HEK293T (cell line): ENCODE measurements around the gene HYAL2.

Source experiments
- BHLHE40 ChIP-seq: fragments of 450-650 bp; IDR thresholded peaks from 2 replicates; pipeline ENCODE4 v1.6.1; 2016; ENCODE audit warnings: mild to moderate bottlenecking, moderate library complexity, borderline replicate concordance
- CTBP1 ChIP-seq: fragments of 450-650 bp; IDR thresholded peaks from 2 replicates; pipeline ENCODE4 v1.6.1; 2016; ENCODE audit warnings: borderline replicate concordance
- FOXA1 ChIP-seq: fragments of 450-650 bp; IDR thresholded peaks from 2 replicates; pipeline ENCODE4 v1.6.1; 2016; ENCODE audit warnings: mild to moderate bottlenecking
- FOXK2 ChIP-seq: fragments of 450-650 bp; IDR thresholded peaks from 2 replicates; pipeline ENCODE4 v1.6.1; 2016; ENCODE audit warnings: mild to moderate bottlenecking
- FOXM1 ChIP-seq: fragments of 450-650 bp; IDR thresholded peaks from 2 replicates; pipeline ENCODE4 v1.6.1; 2017; ENCODE audit warnings: mild to moderate bottlenecking, borderline replicate concordance
- HDGF ChIP-seq: fragments of 450-650 bp; IDR thresholded peaks from 2 replicates; pipeline ENCODE4 v1.6.1; 2017; ENCODE audit warnings: antibody characterized with exemption, borderline replicate concordance
- SP1 ChIP-seq: fragments of 450-650 bp; IDR thresholded peaks from 2 replicates; pipeline ENCODE4 v1.6.1; 2017
- SUZ12 ChIP-seq: fragments of 450-650 bp; IDR thresholded peaks from 2 replicates; pipeline ENCODE4 v1.6.1; 2016; ENCODE audit warnings: mild to moderate bottlenecking
- TARDBP ChIP-seq: fragments of 450-650 bp; IDR thresholded peaks from 2 replicates; pipeline ENCODE4 v1.6.1; 2016
- ZNF384 ChIP-seq: fragments of 450-650 bp; IDR thresholded peaks from 2 replicates; pipeline ENCODE4 v1.6.1; 2016
- TF ChIP-seq, protein P1 (sequence below): fragments of 450-650 bp; IDR thresholded peaks from 2 replicates; pipeline ENCODE4 v1.6.1; 2016

DNA sequence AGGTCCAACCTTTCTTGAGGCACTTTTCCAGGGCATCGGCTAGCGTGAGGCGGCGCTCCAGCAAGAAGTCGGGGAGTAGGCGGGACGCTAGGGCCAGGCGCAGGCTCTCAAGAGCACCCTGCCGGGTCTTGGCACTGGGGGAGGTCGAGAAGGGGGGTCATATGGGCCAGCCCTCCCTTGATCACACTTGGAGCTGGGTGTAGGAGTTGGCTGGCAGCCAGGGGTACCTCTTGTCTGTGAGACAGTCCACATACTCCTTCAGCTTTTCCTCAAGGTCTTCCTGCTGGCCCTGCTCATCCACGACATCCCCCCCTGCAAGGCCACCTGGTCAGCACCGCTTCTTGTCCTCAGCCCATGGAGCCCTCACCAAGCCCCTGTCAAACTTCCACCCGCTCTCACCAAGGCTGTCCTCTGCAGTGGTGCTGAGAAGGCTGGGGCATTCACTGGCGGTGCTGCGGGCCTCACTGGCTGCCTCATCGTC, 32.3 kb downstream of the HYAL2 start:
- no peak for TF ChIP-seq FOXK2
- TF ChIP-seq ZNF384 = no peak
- TF ChIP-seq HDGF = no peak
- TF ChIP-seq, protein P1, sequence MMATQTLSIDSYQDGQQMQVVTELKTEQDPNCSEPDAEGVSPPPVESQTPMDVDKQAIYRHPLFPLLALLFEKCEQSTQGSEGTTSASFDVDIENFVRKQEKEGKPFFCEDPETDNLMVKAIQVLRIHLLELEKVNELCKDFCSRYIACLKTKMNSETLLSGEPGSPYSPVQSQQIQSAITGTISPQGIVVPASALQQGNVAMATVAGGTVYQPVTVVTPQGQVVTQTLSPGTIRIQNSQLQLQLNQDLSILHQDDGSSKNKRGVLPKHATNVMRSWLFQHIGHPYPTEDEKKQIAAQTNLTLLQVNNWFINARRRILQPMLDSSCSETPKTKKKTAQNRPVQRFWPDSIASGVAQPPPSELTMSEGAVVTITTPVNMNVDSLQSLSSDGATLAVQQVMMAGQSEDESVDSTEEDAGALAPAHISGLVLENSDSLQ = no peak
- TF ChIP-seq FOXM1 = no peak
- no peak for TF ChIP-seq SP1
- TF ChIP-seq FOXA1 = no peak
- no peak for TF ChIP-seq SUZ12
- no peak for TF ChIP-seq TARDBP
- TF ChIP-seq BHLHE40 = no peak
- no peak for TF ChIP-seq CTBP1
